Activated B cell treated with CpG ODN at 0.5 μM for 24 hours (primary cell): ENCODE results near the gene LZTS2. TPM values are rescaled to one million over a fixed set of nuclear protein-coding genes. Genes with fewer than 3 reads are reported as not detected.

Source experiments
- ATAC-seq: fragments of 200-7000 bp; cut with Tn5 transposase; one replicate; pipeline ENCODE4 v1.10.0; 2021; ENCODE audit warnings: low read depth, mild to moderate bottlenecking, moderate library complexity
- CTCF ChIA-PET: fragments of 350-600 bp; sonication (Branson Sonifier 250); formaldehyde crosslinking; loops from one replicate; lab custom pipeline; 2021; ENCODE audit warnings: antibody characterized with exemption; lab: Charles Lee
- POLR2A ChIA-PET: fragments of 350-600 bp; sonication (Branson Sonifier 250); formaldehyde crosslinking; loops from one replicate; lab custom pipeline; 2021; ENCODE audit warnings: antibody characterized with exemption; lab: Charles Lee
- DNase-seq: peaks from one replicate; pipeline ENCODE4 v3.0.0; 2022
- H3K27ac Mint-ChIP-seq: one replicate; pipeline ENCODE4 v1.8.0; 2020; ENCODE audit warnings: mixed read lengths
- H3K27me3 Mint-ChIP-seq: one replicate; pipeline ENCODE4 v1.8.0; 2021; ENCODE audit warnings: mixed read lengths
- H3K36me3 Mint-ChIP-seq: one replicate; pipeline ENCODE4 v1.8.0; 2021; ENCODE audit warnings: low read depth, mixed read lengths
- H3K4me1 Mint-ChIP-seq: one replicate; pipeline ENCODE4 v1.8.0; 2021; ENCODE audit warnings: mixed read lengths
- H3K4me3 Mint-ChIP-seq: one replicate; pipeline ENCODE4 v1.8.0; 2020; ENCODE audit warnings: mild to moderate bottlenecking, mixed read lengths
- H3K9me3 Mint-ChIP-seq: one replicate; pipeline ENCODE4 v1.8.0; 2020; ENCODE audit warnings: mixed read lengths
- intact Hi-C: fragments of 100-400 bp; cut with micrococcal nuclease; formaldehyde crosslinking; loops from one replicate; pipeline ENCODE4 v1.15.1; 2024
- total RNA-seq: library from RNA; stranded (reverse); gene quantifications from 2 replicates; pipeline ENCODE4 v1.2.3, GENCODE V29; 2022
- TF ChIP-seq, protein P1 (sequence below): fragments of 200-600 bp; IDR thresholded peaks from one replicate; pipeline ENCODE4 v1.8.0; 2022; ENCODE audit warnings: antibody characterized with exemption, mild to moderate bottlenecking

Gene LZTS2
- total RNA-seq, 1 donor from 2014 or later: 14.9 TPM

DNA sequence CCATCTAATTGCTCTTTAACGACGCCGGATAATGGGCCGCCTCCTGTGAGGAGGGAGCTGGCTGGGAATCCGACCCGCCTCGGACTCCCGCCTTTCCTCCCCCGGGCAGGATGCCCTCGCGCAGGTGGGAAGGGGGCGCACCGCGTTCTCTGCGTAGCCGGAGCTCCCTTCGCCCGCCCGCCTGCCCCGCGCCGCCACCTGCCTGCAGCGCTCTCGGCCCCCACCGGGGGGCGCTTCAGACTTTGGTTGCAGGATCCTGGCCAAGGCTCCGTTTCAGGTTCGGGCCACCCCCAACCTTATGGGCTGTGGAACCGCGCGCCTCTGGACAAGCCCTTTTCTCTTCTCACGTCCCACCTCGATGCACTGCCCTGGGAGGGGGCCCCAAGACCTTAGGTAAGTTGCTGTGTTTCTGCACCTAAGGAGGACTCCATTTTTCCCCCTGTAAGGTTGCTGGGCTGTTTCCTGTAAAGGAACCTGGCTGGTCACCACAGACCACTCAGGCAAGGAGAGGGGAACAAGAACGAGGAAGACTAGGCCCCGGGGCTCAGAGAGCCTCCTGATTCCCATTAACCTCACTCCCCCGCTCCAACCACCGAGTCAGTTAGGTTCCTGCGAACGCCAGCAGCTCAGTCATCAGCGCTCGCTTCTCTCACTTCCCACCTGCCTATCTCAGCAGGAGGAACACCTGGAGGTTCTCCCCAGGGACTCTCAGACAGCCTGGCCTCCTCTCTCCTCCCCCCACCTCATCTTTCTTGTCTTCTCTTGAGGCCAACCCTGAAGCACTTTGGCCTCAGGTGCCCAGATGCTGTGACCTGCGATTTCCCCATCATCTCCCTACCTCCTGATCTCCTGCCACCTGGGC is 50.8 kb downstream of the LZTS2 start:
- ChIA-PET POLR2A (interaction anchor here (0.6 to 1.6 kb wide), 5 partner anchors 8 to 16 kb away, joined by 3 to 12 read pairs (median 5); partner anchors contain the start of gene KAZALD1), CTCF (interaction anchor here (1.1 to 4.8 kb wide), 11 partner anchors 9 to 99 kb away, joined by 3 to 51 read pairs (median 5); partner anchors contain the start of gene KAZALD1)
- Mint-ChIP-seq H3K27ac (no peak overlapping the region), H3K4me3 (peak overlapping the region; percentile 24), H3K27me3 (peaks cover 38% of the 10 kb centered on the region), H3K4me1 (peaks cover 15% of the 10 kb centered on the region), H3K36me3 (no peaks in the 10 kb centered on the region), H3K9me3 (no peaks in the 10 kb centered on the region)
- TF ChIP-seq, protein P1, sequence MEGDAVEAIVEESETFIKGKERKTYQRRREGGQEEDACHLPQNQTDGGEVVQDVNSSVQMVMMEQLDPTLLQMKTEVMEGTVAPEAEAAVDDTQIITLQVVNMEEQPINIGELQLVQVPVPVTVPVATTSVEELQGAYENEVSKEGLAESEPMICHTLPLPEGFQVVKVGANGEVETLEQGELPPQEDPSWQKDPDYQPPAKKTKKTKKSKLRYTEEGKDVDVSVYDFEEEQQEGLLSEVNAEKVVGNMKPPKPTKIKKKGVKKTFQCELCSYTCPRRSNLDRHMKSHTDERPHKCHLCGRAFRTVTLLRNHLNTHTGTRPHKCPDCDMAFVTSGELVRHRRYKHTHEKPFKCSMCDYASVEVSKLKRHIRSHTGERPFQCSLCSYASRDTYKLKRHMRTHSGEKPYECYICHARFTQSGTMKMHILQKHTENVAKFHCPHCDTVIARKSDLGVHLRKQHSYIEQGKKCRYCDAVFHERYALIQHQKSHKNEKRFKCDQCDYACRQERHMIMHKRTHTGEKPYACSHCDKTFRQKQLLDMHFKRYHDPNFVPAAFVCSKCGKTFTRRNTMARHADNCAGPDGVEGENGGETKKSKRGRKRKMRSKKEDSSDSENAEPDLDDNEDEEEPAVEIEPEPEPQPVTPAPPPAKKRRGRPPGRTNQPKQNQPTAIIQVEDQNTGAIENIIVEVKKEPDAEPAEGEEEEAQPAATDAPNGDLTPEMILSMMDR: peak; percentile 59
- DNase-seq (peak; percentile 78), ATAC-seq (peak; percentile 93)
- intact Hi-C loops: loop anchor here (1.0 kb wide), 3 partner anchors 8 to 17 kb away; no protein-coding TSS in a partner anchor

DNA sequence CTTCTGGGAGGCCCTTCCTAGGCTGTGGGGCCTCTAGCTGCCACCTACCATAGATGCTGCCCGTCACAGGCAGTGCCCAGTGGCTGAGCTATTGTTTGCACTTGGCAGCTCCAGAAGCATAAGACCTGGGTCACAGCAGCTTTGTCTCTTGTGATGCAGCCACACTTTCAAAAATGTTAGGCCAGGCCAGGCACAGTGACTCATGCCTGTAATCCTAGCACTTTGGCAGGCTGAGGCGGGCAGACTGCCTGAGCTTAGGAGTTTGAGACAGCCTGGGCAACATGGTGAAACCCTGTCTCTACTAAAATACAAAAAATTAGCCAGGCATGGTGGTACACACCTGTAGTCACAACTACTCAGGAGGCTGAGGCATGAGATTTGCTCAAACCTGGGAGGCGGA is 52.7 kb downstream of the LZTS2 start:
- ATAC-seq: no peak
- no peak overlapping the region for H3K27ac Mint-ChIP-seq
- intact Hi-C loops: no loop called here
- peaks cover 27% of the 10 kb centered on the region for H3K27me3 Mint-ChIP-seq
- H3K36me3 Mint-ChIP-seq: no peaks in the 10 kb centered on the region
- TF ChIP-seq, protein P1: no peak
- H3K4me3 Mint-ChIP-seq: no peak overlapping the region
- peaks cover 15% of the 10 kb centered on the region for H3K4me1 Mint-ChIP-seq
- H3K9me3 Mint-ChIP-seq: no peaks in the 10 kb centered on the region
- POLR2A ChIA-PET: no interaction called here
- CTCF ChIA-PET: interaction anchor here (0.7 to 4.8 kb wide), 8 partner anchors 8 to 109 kb away, joined by 3 to 51 read pairs (median 15); partner anchors contain the start of gene KAZALD1
- no peak for DNase-seq

DNA sequence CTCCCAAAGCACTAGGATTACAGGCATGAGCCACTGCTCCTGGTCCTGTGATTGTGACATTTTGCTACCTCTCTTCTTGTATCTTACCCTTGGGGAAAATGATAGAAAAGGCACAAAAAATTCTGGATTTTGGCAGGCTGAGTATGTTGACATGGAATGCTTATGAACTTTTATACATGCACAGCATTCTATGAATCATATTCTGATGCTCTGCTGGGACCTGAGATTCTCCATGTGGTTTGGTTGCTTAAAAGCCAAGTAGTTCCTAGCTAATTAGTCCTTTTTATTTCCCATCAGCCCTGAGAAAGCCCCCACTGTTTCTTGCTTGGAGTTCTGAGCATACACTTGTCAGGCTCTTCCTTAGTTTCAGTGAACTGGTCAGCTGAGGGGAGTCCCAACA is 53.9 kb downstream of the LZTS2 start:
- intact Hi-C loops: no loop called here
- POLR2A ChIA-PET: no interaction called here
- H3K4me3 Mint-ChIP-seq: no peak overlapping the region
- peaks cover 12% of the 10 kb centered on the region for H3K4me1 Mint-ChIP-seq
- ATAC-seq (no peak), DNase-seq (no peak)
- peaks cover 23% of the 10 kb centered on the region for H3K27me3 Mint-ChIP-seq
- H3K36me3 Mint-ChIP-seq: no peaks in the 10 kb centered on the region
- CTCF ChIA-PET: interaction anchor here (1.2 to 4.8 kb wide), 3 partner anchors 12 to 89 kb away, joined by 4 to 51 read pairs (median 37); no protein-coding TSS in a partner anchor
- H3K27ac Mint-ChIP-seq: no peak overlapping the region
- TF ChIP-seq, protein P1: no peak
- no peaks in the 10 kb centered on the region for H3K9me3 Mint-ChIP-seq

DNA sequence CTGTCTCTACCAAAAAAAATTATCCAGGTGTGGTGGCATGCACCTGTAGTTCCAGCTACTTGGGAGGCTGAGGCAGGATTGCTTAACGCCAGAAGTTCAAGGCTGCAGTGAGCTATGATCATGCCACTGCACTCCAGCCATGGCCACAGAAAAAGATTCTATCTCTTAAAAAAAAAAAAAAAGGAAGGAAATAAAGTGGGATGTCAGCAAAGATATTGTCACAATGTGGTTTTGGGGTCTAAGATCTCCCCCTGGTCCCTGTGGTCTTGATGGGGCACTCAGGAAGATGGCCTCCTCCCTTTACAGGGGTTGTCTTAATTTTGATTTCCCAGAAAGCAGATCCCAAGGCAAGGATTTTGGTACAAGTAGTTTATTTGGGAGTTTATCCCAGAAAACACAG is 54.7 kb downstream of the LZTS2 start:
- intact Hi-C loops: no loop called here
- Mint-ChIP-seq H3K4me3 (no peak overlapping the region), H3K27ac (no peak overlapping the region), H3K27me3 (peaks cover 16% of the 10 kb centered on the region), H3K4me1 (peaks cover 11% of the 10 kb centered on the region), H3K9me3 (no peaks in the 10 kb centered on the region), H3K36me3 (no peaks in the 10 kb centered on the region)
- TF ChIP-seq, protein P1: no peak
- POLR2A ChIA-PET: no interaction called here
- no peak for ATAC-seq
- no peak for DNase-seq
- CTCF ChIA-PET: no interaction called here

DNA sequence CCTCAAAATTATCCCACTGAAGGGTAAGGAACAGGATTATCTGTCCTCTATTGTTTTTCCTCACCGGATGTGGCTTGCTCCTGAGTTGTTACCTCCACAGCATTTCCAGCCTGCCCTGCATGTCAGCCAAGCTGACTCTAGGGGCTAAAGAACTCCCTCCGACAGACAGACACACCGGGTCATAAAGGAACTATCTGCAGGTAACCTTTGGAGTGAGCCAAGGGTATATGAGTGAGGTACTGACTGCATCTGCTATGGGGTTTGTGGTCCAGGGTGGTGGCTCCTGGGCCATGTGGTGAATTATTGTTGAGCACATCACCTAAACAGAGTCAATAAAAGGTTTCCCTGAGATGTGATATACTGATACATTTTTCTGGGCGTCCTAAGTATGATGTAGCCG is 55.3 kb downstream of the LZTS2 start:
- Mint-ChIP-seq H3K4me1 (peaks cover 10% of the 10 kb centered on the region), H3K27me3 (peaks cover 11% of the 10 kb centered on the region), H3K36me3 (no peaks in the 10 kb centered on the region), H3K27ac (no peak overlapping the region), H3K4me3 (no peak overlapping the region), H3K9me3 (no peaks in the 10 kb centered on the region)
- intact Hi-C loops: no loop called here
- POLR2A ChIA-PET: no interaction called here
- ATAC-seq (no peak), DNase-seq (no peak)
- TF ChIP-seq, protein P1: no peak
- CTCF ChIA-PET: interaction anchor here (0.8 to 2.0 kb wide), 5 partner anchors 11 to 1041 kb away, joined by 3 to 10 read pairs (median 3); no protein-coding TSS in a partner anchor
